Measurements from ENCODE around the gene GDPD2. TPM values are rescaled to one million over a fixed set of nuclear protein-coding genes. Genes with fewer than 3 reads are reported as not detected.
A peak's percentile ranks its signal among the peaks of the same experiment; 100 is the strongest.

GDPD2 gene
- total RNA-seq, 1 experiment from 2014 or later = 0.44 TPM

- DNase-seq = peak; percentile 19 to 46
- H3F3A ChIP-seq (ENCODE audit: insufficient read depth, low read depth) = peaks cover 21% of the 10 kb centered on the region; the same call in 1 of the 2 replicates
- intact Hi-C loops (cut with micrococcal nuclease; ENCODE audit: unreplicated experiment) = loop anchor here (10.0 kb wide), 1 partner anchor 209 kb away; no protein-coding TSS in a partner anchor
Measured at GRCh38 chrX:70455366-70456202, 32.5 kb downstream of the GDPD2 start.

GRCh38 chrX:70456256-70456655, 33.1 kb downstream of the GDPD2 start:
- Histone ChIP-seq H3F3A (ENCODE audit: insufficient read depth, low read depth) (peaks cover 21% of the 10 kb centered on the region; the same call in 1 of the 2 replicates), H3K4me2 (peak overlapping the region; percentile 95), H3K27ac (no peak overlapping the region), H3K27me3 (ENCODE audit: insufficient read depth, low read depth) (no peaks in the 10 kb centered on the region), H3K4me3 (peak overlapping the region; percentile 83), H2AFZ (no peak overlapping the region), H3K4me1 (replicated peaks; ENCODE audit: insufficient read depth) (peaks cover 35% of the 10 kb centered on the region), H3K9me2 (ENCODE audit: insufficient read depth) (no peaks in the 10 kb centered on the region), H3K9me3 (ENCODE audit: insufficient read depth, low read depth) (no peaks in the 10 kb centered on the region), H3K79me2 (ENCODE audit: low read depth) (peaks cover 62% of the 10 kb centered on the region), H3K36me3 (ENCODE audit: low read depth) (peaks cover 14% of the 10 kb centered on the region), H4K20me1 (ENCODE audit: insufficient read depth) (peaks cover 5% of the 10 kb centered on the region; the same call in 1 of the 2 replicates)
- ChIA-PET CTCF (interaction anchor here (0.6 kb wide), 1 partner anchor 10 kb away, joined by 4 read pairs; no protein-coding TSS in a partner anchor), POLR2A (ENCODE audit: unreplicated experiment) (interaction anchor here (1.3 kb wide), 1 partner anchor 21 kb away, joined by 5 read pairs; no protein-coding TSS in a partner anchor)
- BruUV-seq (replicated peaks) = no TSS peak
- DNase-seq = no peak
- intact Hi-C loops (cut with micrococcal nuclease; ENCODE audit: unreplicated experiment) = loop anchor here (10.0 kb wide), 1 partner anchor 209 kb away; no protein-coding TSS in a partner anchor
- TF ChIP-seq CTCF (conservative IDR thresholded peaks at IDR 0.05) (no peak), EZH2 (IDR thresholded peaks at IDR 0.05; ENCODE audit: low read depth) (no peak)

More at GRCh38 chrX:70455366-70456202, 32.5 kb downstream of the GDPD2 start:
- Histone ChIP-seq H3K9me3 (ENCODE audit: insufficient read depth, low read depth) (no peaks in the 10 kb centered on the region), H3K36me3 (ENCODE audit: low read depth) (peaks cover 12% of the 10 kb centered on the region), H3K9me2 (ENCODE audit: insufficient read depth) (no peaks in the 10 kb centered on the region), H4K20me1 (ENCODE audit: insufficient read depth) (peaks cover 5% of the 10 kb centered on the region; the same call in 1 of the 2 replicates), H3K79me2 (ENCODE audit: low read depth) (peaks cover 56% of the 10 kb centered on the region), H3K4me2 (peak overlapping the region; percentile 95), H3K4me3 (peak overlapping the region; percentile 83), H3K27me3 (ENCODE audit: insufficient read depth, low read depth) (no peaks in the 10 kb centered on the region), H2AFZ (peak overlapping the region; percentile 81), H3K4me1 (replicated peaks; ENCODE audit: insufficient read depth) (peaks cover 35% of the 10 kb centered on the region), H3K27ac (peak overlapping the region; percentile 51)
- TSS peak; percentile 24 for BruUV-seq (replicated peaks)
- TF ChIP-seq EZH2 (IDR thresholded peaks at IDR 0.05; ENCODE audit: low read depth) (no peak), CTCF (conservative IDR thresholded peaks at IDR 0.05) (no peak)
- ChIA-PET CTCF (interaction anchor here (0.6 to 0.7 kb wide), 2 partner anchors 10 to 977 kb away, joined by 3 to 4 read pairs; no protein-coding TSS in a partner anchor), POLR2A (ENCODE audit: unreplicated experiment) (interaction anchor here (1.3 kb wide), 1 partner anchor 21 kb away, joined by 5 read pairs; no protein-coding TSS in a partner anchor)

GRCh38 chrX:70461026-70461425, 37.9 kb downstream of the GDPD2 start:
- Histone ChIP-seq H4K20me1 (ENCODE audit: insufficient read depth) (peaks cover 9% of the 10 kb centered on the region; the same call in 1 of the 2 replicates), H3K79me2 (ENCODE audit: low read depth) (peaks cover 76% of the 10 kb centered on the region), H3F3A (ENCODE audit: insufficient read depth, low read depth) (no peaks in the 10 kb centered on the region), H3K36me3 (ENCODE audit: low read depth) (peaks cover 14% of the 10 kb centered on the region), H3K4me1 (replicated peaks; ENCODE audit: insufficient read depth) (peaks cover 10% of the 10 kb centered on the region; the same call in 1 of the 2 replicates), H2AFZ (no peak overlapping the region), H3K27me3 (ENCODE audit: insufficient read depth, low read depth) (no peaks in the 10 kb centered on the region), H3K4me2 (no peak overlapping the region), H3K4me3 (no peak overlapping the region), H3K9me3 (ENCODE audit: insufficient read depth, low read depth) (no peaks in the 10 kb centered on the region), H3K9me2 (ENCODE audit: insufficient read depth) (no peaks in the 10 kb centered on the region), H3K27ac (no peak overlapping the region)
- POLR2A ChIA-PET (ENCODE audit: unreplicated experiment) = interaction anchor here (0.6 kb wide), 1 partner anchor 822 kb away, joined by 4 read pairs; the partner anchor contains the start of gene NONO
- CTCF ChIA-PET = no interaction called here
- no peak for DNase-seq
- intact Hi-C loops (cut with micrococcal nuclease; ENCODE audit: unreplicated experiment) = no loop called here
- BruUV-seq (replicated peaks) = no TSS peak
- TF ChIP-seq CTCF (conservative IDR thresholded peaks at IDR 0.05) = no peak
- TF ChIP-seq EZH2 (IDR thresholded peaks at IDR 0.05; ENCODE audit: low read depth) = no peak

Data from PC-9 (cell line).